ENCODE measurements around the gene FTO. TPM values are rescaled to one million over a fixed set of nuclear protein-coding genes. Genes with fewer than 3 reads are reported as not detected.

The FTO gene
- total RNA-seq, 4 donors from 2014 or later = 64.4 to 116 (median 71.3) TPM

GRCh38 chr16:54120846-54121480 lies 417.0 kb downstream of the FTO start:
- no peak for DNase-seq (ENCODE audit: low spot score in 2 of 2)
- Histone ChIP-seq H3K4me1 (no peaks in the 10 kb centered on the region), H3K27me3 (no peaks in the 10 kb centered on the region), H3K4me3 (no peak overlapping the region), H3K9me3 (no peaks in the 10 kb centered on the region), H3K36me3 (no peaks in the 10 kb centered on the region), H3K27ac (no peak overlapping the region)
- TF ChIP-seq POLR2AphosphoS5 (IDR thresholded peaks at IDR 0.05) (no peak), EP300 (IDR thresholded peaks at IDR 0.05) (no peak), CTCF (IDR thresholded peaks at IDR 0.05) (no peak), POLR2A (IDR thresholded peaks at IDR 0.05) (no peak)
- whole genome bisulfite sequencing = 68% methylated on average over 8 of the region's 8 CpGs

GRCh38 chr16:54121539-54122295 lies 417.8 kb downstream of the FTO start:
- 95% methylated on average over 28 of the region's 35 CpGs for WGBS
- no peak for TF ChIP-seq POLR2AphosphoS5 (IDR thresholded peaks at IDR 0.05)
- no peak overlapping the region for H3K27ac ChIP-seq
- no peaks in the 10 kb centered on the region for H3K4me1 ChIP-seq
- H3K4me3 ChIP-seq = no peak overlapping the region
- H3K9me3 ChIP-seq = no peaks in the 10 kb centered on the region
- no peak for DNase-seq (ENCODE audit: low spot score in 2 of 2)
- no peaks in the 10 kb centered on the region for H3K36me3 ChIP-seq
- H3K27me3 ChIP-seq = no peaks in the 10 kb centered on the region

GRCh38 chr16:54123766-54124165 lies 419.8 kb downstream of the FTO start:
- Histone ChIP-seq H3K27ac (no peak overlapping the region), H3K36me3 (no peaks in the 10 kb centered on the region), H3K9me3 (no peaks in the 10 kb centered on the region), H3K4me3 (no peak overlapping the region), H3K4me1 (no peaks in the 10 kb centered on the region), H3K27me3 (no peaks in the 10 kb centered on the region)
- no peak for DNase-seq (ENCODE audit: low spot score in 2 of 2)
- no peak for TF ChIP-seq CTCF (IDR thresholded peaks at IDR 0.05)
- TF ChIP-seq EP300 (IDR thresholded peaks at IDR 0.05) = no peak
- TF ChIP-seq POLR2AphosphoS5 (IDR thresholded peaks at IDR 0.05) = no peak
- no peak for TF ChIP-seq POLR2A (IDR thresholded peaks at IDR 0.05)
- WGBS = 83% methylated on average over 4 of the region's 4 CpGs

GRCh38 chr16:54125751-54126655 lies 422.0 kb downstream of the FTO start:
- TF ChIP-seq POLR2AphosphoS5 (IDR thresholded peaks at IDR 0.05) (no peak), CTCF (IDR thresholded peaks at IDR 0.05) (no peak), POLR2A (IDR thresholded peaks at IDR 0.05) (no peak), EP300 (IDR thresholded peaks at IDR 0.05) (no peak)
- WGBS = 82% methylated on average over 6 of the region's 6 CpGs
- Histone ChIP-seq H3K4me3 (no peak overlapping the region), H3K27ac (no peak overlapping the region), H3K4me1 (no peaks in the 10 kb centered on the region), H3K36me3 (no peaks in the 10 kb centered on the region), H3K27me3 (no peaks in the 10 kb centered on the region), H3K9me3 (no peaks in the 10 kb centered on the region)
- DNase-seq (ENCODE audit: low spot score in 2 of 2) = no peak

- TF ChIP-seq EP300 (IDR thresholded peaks at IDR 0.05) = no peak
- no peak for TF ChIP-seq POLR2AphosphoS5 (IDR thresholded peaks at IDR 0.05)
- no peak for TF ChIP-seq CTCF (IDR thresholded peaks at IDR 0.05)
- TF ChIP-seq POLR2A (IDR thresholded peaks at IDR 0.05) = no peak
- no peak for DNase-seq (ENCODE audit: low spot score in 2 of 2)
- Histone ChIP-seq H3K9me3 (no peaks in the 10 kb centered on the region), H3K27ac (no peak overlapping the region), H3K27me3 (no peaks in the 10 kb centered on the region), H3K36me3 (no peaks in the 10 kb centered on the region), H3K4me1 (no peaks in the 10 kb centered on the region), H3K4me3 (no peak overlapping the region)
- WGBS = 68% methylated on average over 4 of the region's 4 CpGs
Observed at GRCh38 chr16:54126907-54127306, 423.0 kb downstream of the FTO start.
